ENCODE measurements around the gene CMTM5. TPM values are rescaled to one million over a fixed set of nuclear protein-coding genes. Genes with fewer than 3 reads are reported as not detected.

CMTM5 gene
- total RNA-seq, 1 donor from 2014 or later = not detected

- no peak for DNase-seq (ENCODE audit: low spot score)
- H3K4me3 Mint-ChIP-seq (ENCODE audit: unreplicated experiment) = no peak overlapping the region
- H3K27ac Mint-ChIP-seq (ENCODE audit: unreplicated experiment) = no peak overlapping the region
Observed at GRCh38 chr14:23362200-23362599, 14.6 kb upstream of the CMTM5 start.

DNA sequence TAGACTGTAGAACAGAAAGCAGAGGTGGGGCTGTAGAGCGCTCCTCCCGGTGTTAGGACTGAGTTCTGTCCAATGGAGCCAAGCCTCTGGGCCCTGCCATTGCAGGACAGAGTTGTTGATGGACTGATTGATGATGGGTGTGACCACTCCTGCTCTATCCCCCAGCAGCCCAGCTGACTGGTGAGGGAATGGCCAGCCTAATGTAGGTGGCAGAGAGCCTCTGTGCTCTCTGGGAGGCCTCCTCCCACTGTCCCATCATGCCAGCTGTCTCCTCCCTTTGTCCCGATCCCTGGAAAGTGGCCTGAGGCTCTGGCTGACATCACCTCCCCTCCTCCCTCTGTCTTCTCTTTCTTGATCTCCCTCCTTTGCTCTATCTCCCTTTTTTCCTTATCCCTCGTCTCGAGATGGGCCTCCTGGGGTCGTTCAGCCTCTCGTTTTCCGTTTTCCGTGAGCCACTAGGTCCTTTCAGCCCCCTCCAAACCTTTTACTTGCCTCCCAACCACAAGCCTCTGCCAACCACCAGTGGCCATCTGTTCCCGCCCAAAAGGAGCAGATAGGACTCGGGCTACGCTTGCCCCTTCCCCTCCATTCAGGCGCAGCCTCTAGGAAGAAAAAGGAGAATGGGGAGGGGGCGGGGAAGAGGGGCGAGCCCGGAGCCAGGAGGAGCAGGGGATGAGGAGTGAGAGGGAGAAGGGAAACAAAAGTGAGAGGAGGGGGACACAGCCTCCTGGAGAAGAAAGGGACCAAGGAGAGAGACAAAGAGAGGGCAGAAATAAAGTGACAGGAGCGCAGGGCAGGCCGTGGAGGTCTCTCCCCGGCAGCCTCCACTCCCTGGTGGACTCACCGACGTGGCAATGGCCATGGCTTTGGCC is 12.4 kb upstream of the CMTM5 start:
- no peak for DNase-seq (ENCODE audit: low spot score)

More at GRCh38 chr14:23362200-23362599, 14.6 kb upstream of the CMTM5 start:
- H3K27me3 Mint-ChIP-seq (ENCODE audit: low read depth) = no peaks in the 10 kb centered on the region
- peaks cover 28% of the 10 kb centered on the region for H3K4me1 Mint-ChIP-seq (ENCODE audit: low read depth)
- H3K36me3 Mint-ChIP-seq (ENCODE audit: low read depth) = peaks cover 11% of the 10 kb centered on the region
- H3K9me3 Mint-ChIP-seq (ENCODE audit: low read depth) = no peaks in the 10 kb centered on the region
- TF ChIP-seq, protein P1, sequence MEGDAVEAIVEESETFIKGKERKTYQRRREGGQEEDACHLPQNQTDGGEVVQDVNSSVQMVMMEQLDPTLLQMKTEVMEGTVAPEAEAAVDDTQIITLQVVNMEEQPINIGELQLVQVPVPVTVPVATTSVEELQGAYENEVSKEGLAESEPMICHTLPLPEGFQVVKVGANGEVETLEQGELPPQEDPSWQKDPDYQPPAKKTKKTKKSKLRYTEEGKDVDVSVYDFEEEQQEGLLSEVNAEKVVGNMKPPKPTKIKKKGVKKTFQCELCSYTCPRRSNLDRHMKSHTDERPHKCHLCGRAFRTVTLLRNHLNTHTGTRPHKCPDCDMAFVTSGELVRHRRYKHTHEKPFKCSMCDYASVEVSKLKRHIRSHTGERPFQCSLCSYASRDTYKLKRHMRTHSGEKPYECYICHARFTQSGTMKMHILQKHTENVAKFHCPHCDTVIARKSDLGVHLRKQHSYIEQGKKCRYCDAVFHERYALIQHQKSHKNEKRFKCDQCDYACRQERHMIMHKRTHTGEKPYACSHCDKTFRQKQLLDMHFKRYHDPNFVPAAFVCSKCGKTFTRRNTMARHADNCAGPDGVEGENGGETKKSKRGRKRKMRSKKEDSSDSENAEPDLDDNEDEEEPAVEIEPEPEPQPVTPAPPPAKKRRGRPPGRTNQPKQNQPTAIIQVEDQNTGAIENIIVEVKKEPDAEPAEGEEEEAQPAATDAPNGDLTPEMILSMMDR (IDR thresholded peaks at IDR 0.05) = peak; percentile 44

GRCh38 chr14:23365036-23365731 is 11.7 kb upstream of the CMTM5 start, which contains the start of gene EFS:
Gene EFS (minus strand): TSS chr14:23365172. CDS start chr14:23365025, 147 bp downstream.
- H3K27ac Mint-ChIP-seq (ENCODE audit: unreplicated experiment) = peak within 1 kb of the TSS; percentile 97
- peaks cover 8% of the 10 kb centered on the region for H3K36me3 Mint-ChIP-seq (ENCODE audit: low read depth)
- peaks cover 2% of the 10 kb centered on the region for H3K27me3 Mint-ChIP-seq (ENCODE audit: low read depth)
- DNase-seq (ENCODE audit: low spot score) = no peak
- TF ChIP-seq, protein P1 (IDR thresholded peaks at IDR 0.05) = no peak
- H3K4me3 Mint-ChIP-seq (ENCODE audit: unreplicated experiment) = peak within 1 kb of the TSS; percentile 93
- no peaks in the 10 kb centered on the region for H3K9me3 Mint-ChIP-seq (ENCODE audit: low read depth)
- H3K4me1 Mint-ChIP-seq (ENCODE audit: low read depth) = peaks cover 28% of the 10 kb centered on the region

More for the DNA sequence above, 12.4 kb upstream of the CMTM5 start:
- Mint-ChIP-seq H3K4me3 (ENCODE audit: unreplicated experiment) (peak overlapping the region; percentile 93), H3K4me1 (ENCODE audit: low read depth) (peaks cover 28% of the 10 kb centered on the region), H3K36me3 (ENCODE audit: low read depth) (peaks cover 8% of the 10 kb centered on the region), H3K27me3 (ENCODE audit: low read depth) (peaks cover 2% of the 10 kb centered on the region), H3K27ac (ENCODE audit: unreplicated experiment) (peak overlapping the region; percentile 97), H3K9me3 (ENCODE audit: low read depth) (no peaks in the 10 kb centered on the region)
- TF ChIP-seq, protein P1 (IDR thresholded peaks at IDR 0.05) = no peak

GRCh38 chr14:23365732-23366425 is 11.0 kb upstream of the CMTM5 start:
- no peak overlapping the region for H3K27ac Mint-ChIP-seq (ENCODE audit: unreplicated experiment)
- H3K9me3 Mint-ChIP-seq (ENCODE audit: low read depth) = no peaks in the 10 kb centered on the region
- peaks cover 5% of the 10 kb centered on the region for H3K36me3 Mint-ChIP-seq (ENCODE audit: low read depth)
- TF ChIP-seq, protein P1 (IDR thresholded peaks at IDR 0.05) = no peak
- H3K27me3 Mint-ChIP-seq (ENCODE audit: low read depth) = peaks cover 2% of the 10 kb centered on the region
- H3K4me1 Mint-ChIP-seq (ENCODE audit: low read depth) = peaks cover 28% of the 10 kb centered on the region
- H3K4me3 Mint-ChIP-seq (ENCODE audit: unreplicated experiment) = peak overlapping the region; percentile 67
- no peak for DNase-seq (ENCODE audit: low spot score)
